ENCODE results near the gene DYNC1LI2. TPM values are rescaled to one million over a fixed set of nuclear protein-coding genes. Genes with fewer than 3 reads are reported as not detected.

Gene DYNC1LI2
- total RNA-seq, 6 donors from 2014 or later = 91.5 to 190 (median 132) TPM

DNA sequence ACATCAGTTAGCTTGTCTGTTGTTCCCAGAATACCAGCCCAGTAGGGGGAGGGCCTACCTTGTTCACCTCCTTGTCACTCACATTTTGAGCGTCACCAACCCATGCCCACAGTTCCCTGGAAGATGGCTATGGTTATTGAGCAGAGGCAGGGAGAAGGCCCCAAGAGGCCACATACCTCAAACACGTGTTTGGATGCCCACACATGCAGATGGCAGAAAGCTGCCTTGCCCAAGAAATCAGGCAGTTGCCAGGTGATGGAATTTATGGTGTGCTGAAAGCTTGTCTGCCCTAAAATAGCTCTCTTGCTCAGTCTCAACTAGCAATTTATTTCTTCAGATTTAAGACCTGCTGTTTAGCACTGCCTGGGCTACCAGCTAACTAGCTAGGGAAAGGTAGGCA is 38.3 kb downstream of the DYNC1LI2 start:
- 72 to 80% methylated on average over 1 to 2 of the region's 2 CpGs for WGBS, 2 donors
- ATAC-seq (ENCODE audit: low FRiP score in 2 of 2) = no peak
- no peak overlapping the region for H3K4me3 ChIP-seq
- H3K9me3 ChIP-seq = no peaks in the 10 kb centered on the region
- no peaks in the 10 kb centered on the region for H3K27me3 ChIP-seq
- no peak for DNase-seq
- H3K4me1 ChIP-seq = peaks cover 0 to 8% (median 0%) of the 10 kb centered on the region in 4 donors
- H3K36me3 ChIP-seq = peaks cover 0 to 3% (median under 1%) of the 10 kb centered on the region in 4 donors
- no peak for TF ChIP-seq POLR2A (IDR thresholded peaks at IDR 0.05)
- TF ChIP-seq EP300 (IDR thresholded peaks at IDR 0.05) = no peak
- no peak for TF ChIP-seq POLR2AphosphoS5 (IDR thresholded peaks at IDR 0.05)
- no peak for TF ChIP-seq CTCF (IDR thresholded peaks at IDR 0.05)
- H3K27ac ChIP-seq = no peak overlapping the region

DNA sequence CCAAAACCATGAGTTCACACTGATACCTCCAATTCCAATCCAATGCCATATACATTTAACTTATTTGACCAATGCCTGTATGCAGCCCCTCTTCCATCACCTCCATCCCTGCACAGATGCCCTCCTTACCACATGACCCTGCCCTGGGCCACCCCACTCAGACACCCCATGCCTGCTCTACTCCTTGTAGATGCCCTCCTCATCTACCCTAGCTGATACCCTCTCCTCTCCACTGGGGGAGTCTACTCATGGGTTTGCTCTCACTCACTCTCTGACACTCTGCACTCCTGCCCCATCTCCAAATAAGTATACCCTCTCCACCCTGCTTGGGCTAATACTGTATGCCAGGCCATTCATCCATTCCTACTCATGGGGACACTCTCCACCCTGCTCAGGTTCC is 38.9 kb downstream of the DYNC1LI2 start:
- Histone ChIP-seq H3K27me3 (no peaks in the 10 kb centered on the region), H3K27ac (no peak overlapping the region), H3K36me3 (no peaks in the 10 kb centered on the region), H3K4me3 (no peak overlapping the region), H3K4me1 (peaks cover 0 to 8% (median 0%) of the 10 kb centered on the region in 4 donors), H3K9me3 (no peaks in the 10 kb centered on the region)
- TF ChIP-seq POLR2A (IDR thresholded peaks at IDR 0.05) (no peak), EP300 (IDR thresholded peaks at IDR 0.05) (no peak), POLR2AphosphoS5 (IDR thresholded peaks at IDR 0.05) (no peak), CTCF (IDR thresholded peaks at IDR 0.05) (no peak)
- ATAC-seq (ENCODE audit: low FRiP score in 2 of 2) (peak in 1 of 2 donors; percentile 68), DNase-seq (no peak)

GRCh38 chr16:66711581-66711980 is 39.8 kb downstream of the DYNC1LI2 start:
- Histone ChIP-seq H3K4me1 (peaks cover under 1 to 5% (median 2%) of the 10 kb centered on the region in 4 donors), H3K9me3 (no peaks in the 10 kb centered on the region), H3K27me3 (no peaks in the 10 kb centered on the region), H3K36me3 (no peaks in the 10 kb centered on the region), H3K4me3 (no peak overlapping the region), H3K27ac (no peak overlapping the region)
- ATAC-seq (ENCODE audit: low FRiP score in 2 of 2) = no peak
- TF ChIP-seq EP300 (IDR thresholded peaks at IDR 0.05) = no peak
- no peak for TF ChIP-seq POLR2AphosphoS5 (IDR thresholded peaks at IDR 0.05)
- TF ChIP-seq POLR2A (IDR thresholded peaks at IDR 0.05) = no peak
- TF ChIP-seq CTCF (IDR thresholded peaks at IDR 0.05) = no peak
- DNase-seq = no peak

DNA sequence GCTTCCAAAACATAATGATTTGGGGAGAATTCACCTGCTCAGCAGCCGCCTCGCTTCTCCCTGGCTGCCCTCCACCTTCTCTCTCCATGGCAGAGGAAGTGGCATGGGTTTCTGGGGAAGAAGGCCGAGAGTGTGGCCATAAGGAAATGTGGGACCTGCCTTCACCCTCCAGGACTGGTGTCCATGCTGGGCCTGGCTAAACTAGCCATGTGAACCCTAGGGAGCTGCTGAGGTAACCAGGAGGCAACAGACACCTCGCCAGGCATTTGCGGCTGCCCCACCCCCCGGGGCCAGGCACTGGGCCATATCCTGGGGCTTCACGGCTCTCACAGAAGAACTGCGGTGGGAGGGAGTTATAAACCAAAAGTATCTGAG is 44.9 kb downstream of the DYNC1LI2 start:
- no peaks in the 10 kb centered on the region for H3K36me3 ChIP-seq
- TF ChIP-seq EP300 (IDR thresholded peaks at IDR 0.05) = no peak
- peak overlapping the region in 1 of 4 donors; percentile 25 for H3K4me3 ChIP-seq
- peak; percentile 49 to 83 for DNase-seq
- WGBS, 2 donors = 52 to 55% methylated on average over 7 to 8 of the region's 8 CpGs
- ATAC-seq (ENCODE audit: low FRiP score in 2 of 2) = peak in 1 of 2 donors; percentile 58
- H3K4me1 ChIP-seq = peaks cover 9 to 22% (median 16%) of the 10 kb centered on the region in 4 donors
- peak overlapping the region; percentile 45 to 84 (median 69) for H3K27ac ChIP-seq
- H3K9me3 ChIP-seq = no peaks in the 10 kb centered on the region
- no peaks in the 10 kb centered on the region for H3K27me3 ChIP-seq

GRCh38 chr16:66705790-66706505 is 45.5 kb downstream of the DYNC1LI2 start:
- Histone ChIP-seq H3K36me3 (no peaks in the 10 kb centered on the region), H3K9me3 (no peaks in the 10 kb centered on the region), H3K27ac (peak overlapping the region; percentile 45 to 84 (median 69)), H3K4me3 (peak overlapping the region in 1 of 4 donors; percentile 25), H3K27me3 (no peaks in the 10 kb centered on the region), H3K4me1 (peaks cover 9 to 22% (median 17%) of the 10 kb centered on the region in 4 donors)
- DNase-seq (peak in 1 of 2 donors; percentile 76), ATAC-seq (ENCODE audit: low FRiP score in 2 of 2) (peak; percentile 66 to 82)
- TF ChIP-seq POLR2A (IDR thresholded peaks at IDR 0.05) (no peak), EP300 (IDR thresholded peaks at IDR 0.05) (no peak), POLR2AphosphoS5 (IDR thresholded peaks at IDR 0.05) (no peak), CTCF (IDR thresholded peaks at IDR 0.05) (no peak)
- WGBS, 2 donors = 63 to 70% methylated on average over 11 of the region's 11 CpGs

Data from upper lobe of left lung (tissue), 6 donors.